GM19372 (cell line): ENCODE results near the gene DYDC2.

Experiments used
- ATAC-seq: cut with Tn5 transposase; IDR thresholded peaks from one replicate; pipeline ENCODE4 v1.9.1; 2021; ENCODE audit warnings: mild to moderate bottlenecking, low read depth, moderate library complexity; ENCODE audit not compliant: unreplicated experiment

DYDC2 gene

DNA sequence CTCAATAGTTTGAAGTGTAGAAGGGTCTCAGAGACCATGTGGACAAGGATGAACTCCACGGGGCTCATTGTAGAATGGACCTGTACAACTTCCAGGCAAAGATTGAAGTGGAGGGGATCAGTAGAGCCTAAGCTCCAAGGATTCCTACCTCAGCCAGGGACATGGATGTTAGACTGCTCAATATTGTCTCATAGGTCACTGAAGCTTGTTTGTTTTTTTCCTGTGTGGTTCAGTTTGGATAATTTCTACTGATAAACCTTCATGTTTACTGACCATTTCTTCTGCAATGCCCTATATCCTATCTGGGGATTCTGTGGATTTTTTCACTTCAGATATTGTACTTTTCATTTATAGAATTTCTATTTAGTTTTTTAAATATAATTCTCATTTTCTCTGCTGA lies 8.9 kb downstream of the DYDC2 start:
- no peak for ATAC-seq

GRCh38 chr10:80371467-80371866 lies 14.9 kb downstream of the DYDC2 start:
- ATAC-seq = no peak

DNA sequence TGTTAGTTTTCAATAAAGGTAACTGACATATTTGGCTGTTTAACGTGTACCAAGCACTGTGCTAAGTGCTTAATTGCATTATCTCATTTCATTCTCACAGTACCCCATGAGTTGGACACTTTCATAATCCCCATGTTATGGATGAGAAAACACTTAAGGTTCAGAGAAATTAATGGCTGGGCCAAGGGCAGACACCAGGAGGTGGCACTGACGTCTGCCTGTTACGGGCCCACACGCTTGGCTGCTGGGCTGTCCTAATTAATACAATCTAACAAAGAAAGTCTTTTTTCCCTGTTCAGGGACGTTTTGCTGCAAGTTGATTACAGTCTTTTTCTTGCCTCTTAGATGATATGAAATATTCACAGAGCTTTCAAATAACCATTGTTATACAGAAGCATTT lies 16.1 kb downstream of the DYDC2 start:
- ATAC-seq = no peak

- no peak for ATAC-seq
Observed at GRCh38 chr10:80373502-80373901, 16.9 kb downstream of the DYDC2 start.

- ATAC-seq = no peak
Observed at GRCh38 chr10:80379701-80380100, 23.1 kb downstream of the DYDC2 start.

DNA sequence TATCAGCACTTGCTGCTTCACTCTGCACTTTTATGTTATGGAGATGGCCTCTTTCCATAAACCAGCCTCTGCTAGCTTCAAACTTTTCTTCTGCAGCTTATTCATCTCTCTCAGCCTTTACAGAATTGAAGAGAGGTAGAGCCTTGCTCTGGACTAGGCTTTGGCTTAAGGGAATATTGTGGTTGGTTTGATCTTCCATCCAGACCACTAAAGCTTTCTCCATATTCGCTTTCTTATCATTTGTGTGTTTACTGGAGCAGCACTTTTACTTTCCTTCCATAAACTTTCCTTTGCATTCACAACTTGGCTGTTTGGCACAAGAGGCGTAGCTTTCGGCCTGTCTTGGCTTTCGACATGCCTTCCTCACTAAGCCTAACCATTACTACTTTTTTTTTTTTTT lies 23.6 kb downstream of the DYDC2 start:
- no peak for ATAC-seq

DNA sequence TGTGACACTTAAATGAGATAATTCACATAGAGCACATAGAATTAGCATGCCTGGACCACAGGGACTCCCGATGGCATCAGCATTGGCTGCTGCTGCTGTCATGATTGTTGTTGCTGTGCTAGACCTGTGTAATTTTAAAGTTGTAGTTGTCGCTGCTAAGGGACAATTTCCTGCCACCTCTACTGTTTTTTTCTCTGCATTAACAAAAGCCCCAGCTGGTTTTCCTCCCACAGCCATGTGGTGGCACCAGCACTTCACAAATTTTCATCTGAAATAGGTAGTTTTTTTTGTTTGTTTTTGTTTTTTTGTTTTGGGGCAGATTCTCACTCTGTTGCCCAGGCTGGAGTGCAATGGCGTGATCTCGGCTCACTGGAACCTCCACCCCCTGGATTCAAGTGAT lies 26.4 kb downstream of the DYDC2 start:
- peak; percentile 60 for ATAC-seq

- no peak for ATAC-seq
Observed at GRCh38 chr10:80390740-80391139, 34.2 kb downstream of the DYDC2 start.

DNA sequence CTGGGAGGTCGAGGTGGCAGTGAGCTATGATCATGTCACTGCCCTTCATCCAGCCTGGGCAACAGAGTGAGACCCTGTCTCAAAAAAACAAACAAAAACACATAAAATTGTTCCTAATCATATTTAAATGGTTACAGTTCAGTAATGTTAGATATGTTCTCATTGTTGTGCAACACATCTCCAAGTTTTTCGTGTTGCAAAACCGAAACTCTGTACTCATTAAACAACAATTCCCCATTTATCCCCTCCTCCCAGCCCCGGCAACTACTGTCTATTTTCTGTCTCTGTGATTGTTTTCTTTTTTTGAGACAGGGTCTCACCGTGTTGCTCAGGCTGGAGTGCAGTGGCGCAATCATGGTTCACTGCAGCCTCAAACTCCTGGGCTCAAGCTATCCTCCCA lies 35.7 kb downstream of the DYDC2 start:
- no peak for ATAC-seq

- no peak for ATAC-seq
Observed at GRCh38 chr10:80394358-80394916, 37.9 kb downstream of the DYDC2 start.

- no peak for ATAC-seq
Observed at GRCh38 chr10:80397014-80397413, 40.4 kb downstream of the DYDC2 start.

- no peak for ATAC-seq
Observed at GRCh38 chr10:80400136-80400804, 43.7 kb downstream of the DYDC2 start.

- no peak for ATAC-seq
Observed at GRCh38 chr10:80405035-80405434, 48.5 kb downstream of the DYDC2 start.

DNA sequence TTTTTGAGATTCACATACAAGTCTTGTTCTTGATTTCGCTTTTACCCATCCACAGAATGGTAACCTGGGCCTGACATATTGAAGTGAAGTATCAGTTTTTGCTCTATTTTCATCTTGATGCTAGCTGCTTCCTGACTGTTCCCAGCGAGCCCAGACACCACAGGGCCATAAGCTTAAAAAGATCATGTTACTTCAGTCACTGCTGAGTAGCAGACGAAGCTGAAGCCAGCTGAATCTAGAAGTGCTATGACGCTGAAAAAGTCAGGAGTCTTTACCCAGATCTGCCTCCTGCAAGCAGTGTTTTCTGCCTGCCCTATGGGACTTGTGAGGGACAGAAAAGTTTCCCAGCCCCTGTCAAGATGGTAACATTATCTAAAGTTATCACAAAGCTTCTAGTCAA lies 49.0 kb downstream of the DYDC2 start:
- no peak for ATAC-seq

- no peak for ATAC-seq
Observed at GRCh38 chr10:80406204-80406603, 49.6 kb downstream of the DYDC2 start.

- ATAC-seq = peak; percentile 25
Observed at GRCh38 chr10:80407812-80408241, 51.2 kb downstream of the DYDC2 start.

DNA sequence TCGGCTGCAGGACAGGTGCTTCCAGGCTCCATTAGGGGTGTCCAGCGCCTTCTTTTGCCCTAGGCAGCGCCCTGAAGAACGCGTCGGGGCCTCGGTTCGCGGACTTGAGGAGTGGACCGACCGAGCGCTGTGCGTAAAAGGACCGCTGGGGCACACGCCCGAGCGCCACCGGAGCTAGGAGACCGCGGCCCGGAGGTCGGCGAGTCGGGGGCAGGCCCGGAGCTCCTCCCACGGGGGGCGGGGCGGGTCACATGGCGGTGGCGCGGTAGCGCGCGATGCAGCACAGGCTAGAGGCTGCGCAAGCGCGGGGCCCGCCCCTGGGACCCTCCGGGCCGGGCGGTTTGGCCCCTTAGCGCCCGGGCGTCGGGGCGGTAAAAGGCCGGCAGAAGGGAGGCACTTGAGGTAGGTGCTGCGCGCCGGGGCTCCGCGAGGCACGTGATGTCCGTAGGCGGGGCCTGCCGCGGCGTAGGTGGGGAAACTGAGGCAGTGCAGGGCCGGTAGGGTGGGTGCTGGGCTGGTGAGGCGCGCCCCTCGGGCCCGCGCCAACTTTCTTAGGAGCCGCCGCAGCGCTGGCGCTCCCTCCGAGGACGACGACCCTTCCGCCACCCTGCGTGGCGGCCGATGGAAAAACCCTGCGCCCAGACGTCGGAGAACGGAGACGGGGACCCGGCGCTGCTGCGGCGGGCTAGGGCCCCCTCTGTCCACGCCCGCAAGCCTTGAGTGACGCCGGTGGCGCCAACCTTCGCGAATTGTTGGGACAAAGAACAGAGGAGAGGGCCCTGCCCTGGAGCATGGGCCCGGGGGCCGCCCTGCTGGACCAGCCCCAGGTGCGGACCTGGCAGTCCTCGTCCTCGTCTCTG lies 51.9 kb downstream of the DYDC2 start, which contains the start of gene PRXL2A:
PRXL2A (plus strand) TSS at position 310 of the 860 bp plus-strand sequence. CDS start 11,917 bp downstream, outside the sequence.
- ATAC-seq = peak; percentile 92

DNA sequence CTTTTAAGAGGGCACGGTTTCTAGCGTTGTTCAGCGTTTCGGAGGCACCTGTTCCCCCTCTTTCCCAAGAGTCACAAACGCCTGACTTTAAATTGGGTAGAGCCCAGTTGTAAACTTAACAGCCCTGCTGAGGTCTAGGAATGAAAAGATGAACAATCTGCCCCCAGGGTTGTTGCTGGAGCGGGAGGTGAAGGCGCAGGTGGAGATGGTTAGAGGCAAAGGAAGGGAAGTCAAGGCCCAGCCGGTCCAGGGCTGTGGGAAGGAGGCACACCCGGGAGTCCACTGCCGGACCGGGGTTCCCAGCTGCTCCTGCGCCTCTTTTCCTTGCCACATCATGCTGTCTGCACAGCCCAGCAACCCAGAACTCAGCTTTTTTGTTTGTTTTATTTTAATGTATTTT lies 52.5 kb downstream of the DYDC2 start:
- ATAC-seq = no peak

- ATAC-seq = no peak
Observed at GRCh38 chr10:80410122-80410521, 53.5 kb downstream of the DYDC2 start.

DNA sequence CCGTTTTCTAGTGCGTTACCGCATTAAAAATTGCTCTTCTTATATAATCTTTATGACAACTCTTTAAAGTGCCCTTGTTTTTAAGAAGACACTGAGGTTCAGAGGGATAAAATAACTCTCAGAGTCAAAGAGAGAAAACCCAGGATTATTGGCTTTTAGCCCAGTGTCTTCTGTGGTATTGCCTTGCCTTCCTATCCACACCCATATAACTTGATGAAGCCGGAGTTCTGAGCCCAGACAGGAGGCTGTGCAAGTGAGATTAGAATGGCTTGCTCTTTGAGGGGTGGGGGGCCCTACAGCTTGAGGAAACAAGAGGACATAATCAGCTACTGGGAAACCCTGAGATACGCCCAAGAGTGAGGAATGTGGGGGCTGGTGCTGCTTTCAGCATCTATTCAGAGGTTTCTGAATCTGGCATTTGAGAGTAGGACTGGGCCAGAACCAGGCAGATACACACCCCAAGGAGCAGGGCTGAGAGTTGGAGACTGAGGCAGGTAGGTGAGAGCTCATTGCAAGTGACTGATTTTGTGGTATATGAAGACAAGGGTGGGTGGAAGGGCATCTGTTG lies 54.1 kb downstream of the DYDC2 start:
- ATAC-seq = no peak

DNA sequence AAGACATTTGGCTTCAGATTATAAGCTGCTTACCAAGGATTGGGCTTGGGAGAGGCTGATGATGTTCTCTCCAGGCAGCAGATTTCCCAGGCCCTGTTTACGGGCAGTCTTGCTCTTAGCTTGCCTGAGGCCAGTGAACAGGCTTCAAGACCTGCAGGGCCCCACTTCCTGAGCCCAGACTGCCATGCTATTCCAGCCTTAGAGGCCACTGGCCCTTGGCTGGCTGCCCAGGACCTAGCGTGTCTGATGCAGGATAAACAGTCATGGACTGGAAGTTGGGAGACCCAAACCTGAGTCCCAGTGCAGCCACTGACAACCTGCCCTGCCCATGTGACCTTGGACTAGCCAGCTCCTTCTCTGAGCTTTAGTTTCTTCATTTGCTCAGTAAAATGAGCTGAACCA lies 54.7 kb downstream of the DYDC2 start:
- no peak for ATAC-seq
